HG02840 (cell line): ENCODE data around the gene TRPM1.

Experiments
- ATAC-seq: cut with Tn5 transposase; IDR thresholded peaks from one replicate; pipeline ENCODE4 v1.9.1; 2021; ENCODE audit warnings: mild to moderate bottlenecking, moderate library complexity, moderate number of reproducible peaks; ENCODE audit not compliant: unreplicated experiment, low FRiP score

TRPM1 gene

GRCh38 chr15:31101262-31102038 is at the start of gene TRPM1:
TSS of gene TRPM1 (minus strand) at chr15:31101725. CDS start at chr15:31081355, 20,370 bp downstream.
- ATAC-seq: no peak

- ATAC-seq: no peak
These were observed 49.3 kb upstream of the TRPM1 start for GRCh38 chr15:31150732-31151231.

- ATAC-seq: no peak
These were observed 48.5 kb upstream of the TRPM1 start for GRCh38 chr15:31149987-31150386.

GRCh38 chr15:31149088-31149505 is 47.6 kb upstream of the TRPM1 start:
- ATAC-seq: no peak

GRCh38 chr15:31148297-31149087 is 47.0 kb upstream of the TRPM1 start:
- ATAC-seq: no peak

GRCh38 chr15:31147944-31148296 is 46.4 kb upstream of the TRPM1 start:
- no peak for ATAC-seq

- no peak for ATAC-seq
These were observed 45.9 kb upstream of the TRPM1 start for GRCh38 chr15:31147456-31147855.

GRCh38 chr15:31145271-31145911 is 43.9 kb upstream of the TRPM1 start:
- no peak for ATAC-seq

GRCh38 chr15:31141792-31142191 is 40.3 kb upstream of the TRPM1 start:
- no peak for ATAC-seq

- ATAC-seq: no peak
These were observed 35.2 kb upstream of the TRPM1 start for GRCh38 chr15:31136607-31137328.

- no peak for ATAC-seq
These were observed 34.5 kb upstream of the TRPM1 start for GRCh38 chr15:31136016-31136415.

- no peak for ATAC-seq
These were observed 34.0 kb upstream of the TRPM1 start for GRCh38 chr15:31135523-31135922.

GRCh38 chr15:31133890-31134289 is 32.4 kb upstream of the TRPM1 start:
- ATAC-seq: no peak

- no peak for ATAC-seq
These were observed 30.4 kb upstream of the TRPM1 start for GRCh38 chr15:31131853-31132375.

- no peak for ATAC-seq
These were observed 29.2 kb upstream of the TRPM1 start for GRCh38 chr15:31130576-31131237.

- no peak for ATAC-seq
These were observed 28.3 kb upstream of the TRPM1 start for GRCh38 chr15:31129769-31130303.

GRCh38 chr15:31128919-31129768 is 27.6 kb upstream of the TRPM1 start:
- ATAC-seq: no peak

- no peak for ATAC-seq
These were observed 27.0 kb upstream of the TRPM1 start for GRCh38 chr15:31128477-31128876.
